HepG2 (cell line): Measurements from ENCODE around the gene SCYGR8. TPM values are rescaled to one million over a fixed set of nuclear protein-coding genes. Genes with fewer than 3 reads are reported as not detected.
A peak's percentile ranks its signal among the peaks of the same experiment; 100 is the strongest.

Source experiments
- FOXJ3 ChIP-seq: sonication (generic); formaldehyde crosslinking; IDR thresholded peaks from 2 replicates; pipeline ENCODE4 v1.4.0; 2020; ENCODE audit warnings: missing genetic modification reagents, mild to moderate bottlenecking, borderline replicate concordance
- TCF7 ChIP-seq: sonication (generic); IDR thresholded peaks from 2 replicates; pipeline ENCODE4 v1.6.1; 2016; ENCODE audit warnings: antibody characterized with exemption, low read depth
- polyA plus RNA-seq, 8 experiments: library from polyadenylated mRNA; depleted of rRNA in 3 of 8; stranded (reverse) in 7 of 8; unstranded in 1 of 8; fragments of >200 nt; fragmentation: Illumina TruSeq in 4 of 8; extraction: Trizol in 4 of 8; gene quantifications; 2 replicates each; pipeline versions ENCODE4 v1.2.1 to v1.2.3, GENCODE V29; 2011 to 2016; ENCODE audit warnings: low read depth in 4 of 8, missing spikeins in 1 of 8, mixed read lengths in 1 of 8; ENCODE audit not compliant: insufficient read depth in 1 of 8
- total RNA-seq, 5 experiments: library from RNA; depleted of rRNA; stranded (reverse); fragments of >200 nt; fragmentation: Illumina TruSeq; extraction: Trizol; gene quantifications; 2 replicates each; pipeline ENCODE4 v1.2.3, GENCODE V29; 2016; ENCODE audit warnings: low read depth in 1 of 5
- TF ChIP-seq, protein P1 (sequence below): sonication (generic); formaldehyde crosslinking; IDR thresholded peaks from 2 replicates; pipeline ENCODE4 v1.4.0; 2020; ENCODE audit warnings: missing genetic modification reagents

The SCYGR8 gene
- total and polyA plus RNA-seq, 2 of the 13 experiments (the other 11 are each of a cell fraction or from before 2014, with no cell fraction given), result not detected

- TF ChIP-seq, protein P1, sequence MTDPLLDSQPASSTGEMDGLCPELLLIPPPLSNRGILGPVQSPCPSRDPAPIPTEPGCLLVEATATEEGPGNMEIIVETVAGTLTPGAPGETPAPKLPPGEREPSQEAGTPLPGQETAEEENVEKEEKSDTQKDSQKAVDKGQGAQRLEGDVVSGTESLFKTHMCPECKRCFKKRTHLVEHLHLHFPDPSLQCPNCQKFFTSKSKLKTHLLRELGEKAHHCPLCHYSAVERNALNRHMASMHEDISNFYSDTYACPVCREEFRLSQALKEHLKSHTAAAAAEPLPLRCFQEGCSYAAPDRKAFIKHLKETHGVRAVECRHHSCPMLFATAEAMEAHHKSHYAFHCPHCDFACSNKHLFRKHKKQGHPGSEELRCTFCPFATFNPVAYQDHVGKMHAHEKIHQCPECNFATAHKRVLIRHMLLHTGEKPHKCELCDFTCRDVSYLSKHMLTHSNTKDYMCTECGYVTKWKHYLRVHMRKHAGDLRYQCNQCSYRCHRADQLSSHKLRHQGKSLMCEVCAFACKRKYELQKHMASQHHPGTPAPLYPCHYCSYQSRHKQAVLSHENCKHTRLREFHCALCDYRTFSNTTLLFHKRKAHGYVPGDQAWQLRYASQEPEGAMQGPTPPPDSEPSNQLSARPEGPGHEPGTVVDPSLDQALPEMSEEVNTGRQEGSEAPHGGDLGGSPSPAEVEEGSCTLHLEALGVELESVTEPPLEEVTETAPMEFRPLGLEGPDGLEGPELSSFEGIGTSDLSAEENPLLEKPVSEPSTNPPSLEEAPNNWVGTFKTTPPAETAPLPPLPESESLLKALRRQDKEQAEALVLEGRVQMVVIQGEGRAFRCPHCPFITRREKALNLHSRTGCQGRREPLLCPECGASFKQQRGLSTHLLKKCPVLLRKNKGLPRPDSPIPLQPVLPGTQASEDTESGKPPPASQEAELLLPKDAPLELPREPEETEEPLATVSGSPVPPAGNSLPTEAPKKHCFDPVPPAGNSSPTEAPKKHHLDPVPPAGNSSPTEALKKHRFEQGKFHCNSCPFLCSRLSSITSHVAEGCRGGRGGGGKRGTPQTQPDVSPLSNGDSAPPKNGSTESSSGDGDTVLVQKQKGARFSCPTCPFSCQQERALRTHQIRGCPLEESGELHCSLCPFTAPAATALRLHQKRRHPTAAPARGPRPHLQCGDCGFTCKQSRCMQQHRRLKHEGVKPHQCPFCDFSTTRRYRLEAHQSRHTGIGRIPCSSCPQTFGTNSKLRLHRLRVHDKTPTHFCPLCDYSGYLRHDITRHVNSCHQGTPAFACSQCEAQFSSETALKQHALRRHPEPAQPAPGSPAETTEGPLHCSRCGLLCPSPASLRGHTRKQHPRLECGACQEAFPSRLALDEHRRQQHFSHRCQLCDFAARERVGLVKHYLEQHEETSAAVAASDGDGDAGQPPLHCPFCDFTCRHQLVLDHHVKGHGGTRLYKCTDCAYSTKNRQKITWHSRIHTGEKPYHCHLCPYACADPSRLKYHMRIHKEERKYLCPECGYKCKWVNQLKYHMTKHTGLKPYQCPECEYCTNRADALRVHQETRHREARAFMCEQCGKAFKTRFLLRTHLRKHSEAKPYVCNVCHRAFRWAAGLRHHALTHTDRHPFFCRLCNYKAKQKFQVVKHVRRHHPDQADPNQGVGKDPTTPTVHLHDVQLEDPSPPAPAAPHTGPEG (CRISPR knock-in tag), result no peak
- peak; percentile 51; the same call in 1 of the 2 replicates for TF ChIP-seq FOXJ3 (CRISPR knock-in tag)
- TF ChIP-seq TCF7, result peak; percentile 45; the same call in 1 of the 2 replicates
Observed at GRCh38 chr2:227774011-227774624, 28.4 kb downstream of the SCYGR8 start (continued).
